ENCODE data around the gene RASSF7.

Gene RASSF7

GRCh38 chr11:565921-566509 lies 5.2 kb downstream of the RASSF7 start:
- in situ Hi-C loops (cut with MboI; ENCODE audit: low pct_unique_long_range_greater_than_20kb, low sequenced_read_pairs, unreplicated experiment), result no loop called here
- no peak for TF ChIP-seq CTCF (IDR thresholded peaks at IDR 0.05; ENCODE audit: extremely low read depth, insufficient read depth, missing control alignments)
- DNase-seq (ENCODE audit: low spot score), result no peak

DNA sequence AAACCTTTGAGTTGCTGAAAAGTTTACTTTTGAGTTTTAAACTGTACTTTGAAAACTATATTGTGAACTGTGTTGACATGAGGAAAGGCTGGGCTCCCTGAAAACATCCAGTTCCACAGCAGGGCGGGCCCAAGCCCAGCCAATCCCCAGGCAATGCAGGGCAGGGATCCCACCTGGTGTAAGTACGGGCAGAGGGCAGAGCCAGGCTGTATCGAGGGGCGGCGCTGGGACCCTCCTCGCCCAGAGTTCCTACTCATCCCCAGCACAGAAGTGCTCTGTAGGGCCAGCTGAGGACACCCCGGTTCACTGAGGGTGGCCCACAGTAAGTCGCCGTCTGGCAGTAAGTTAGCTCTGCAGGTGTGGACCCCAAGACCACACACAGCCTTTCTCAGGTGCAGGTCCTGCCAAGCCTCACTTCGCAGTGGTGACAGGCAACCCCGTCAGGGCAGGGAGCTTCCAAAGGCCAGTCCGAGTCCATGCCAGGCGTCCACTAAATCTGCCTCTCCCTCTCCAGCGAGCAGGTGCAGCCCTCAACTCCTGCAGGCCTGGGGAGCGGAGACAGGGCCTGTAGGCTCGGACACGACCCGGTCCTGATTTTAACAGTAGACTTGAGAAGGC lies 6.3 kb downstream of the RASSF7 start:
- no peak for TF ChIP-seq CTCF (IDR thresholded peaks at IDR 0.05; ENCODE audit: extremely low read depth, insufficient read depth, missing control alignments)
- no peak for DNase-seq (ENCODE audit: low spot score)
- in situ Hi-C loops (cut with MboI; ENCODE audit: low pct_unique_long_range_greater_than_20kb, low sequenced_read_pairs, unreplicated experiment), result no loop called here

GRCh38 chr11:567629-568292 lies 7.0 kb downstream of the RASSF7 start:
- DNase-seq (ENCODE audit: low spot score), result no peak
- TF ChIP-seq CTCF (IDR thresholded peaks at IDR 0.05; ENCODE audit: extremely low read depth, insufficient read depth, missing control alignments), result no peak
- in situ Hi-C loops (cut with MboI; ENCODE audit: low pct_unique_long_range_greater_than_20kb, low sequenced_read_pairs, unreplicated experiment), result no loop called here

DNA sequence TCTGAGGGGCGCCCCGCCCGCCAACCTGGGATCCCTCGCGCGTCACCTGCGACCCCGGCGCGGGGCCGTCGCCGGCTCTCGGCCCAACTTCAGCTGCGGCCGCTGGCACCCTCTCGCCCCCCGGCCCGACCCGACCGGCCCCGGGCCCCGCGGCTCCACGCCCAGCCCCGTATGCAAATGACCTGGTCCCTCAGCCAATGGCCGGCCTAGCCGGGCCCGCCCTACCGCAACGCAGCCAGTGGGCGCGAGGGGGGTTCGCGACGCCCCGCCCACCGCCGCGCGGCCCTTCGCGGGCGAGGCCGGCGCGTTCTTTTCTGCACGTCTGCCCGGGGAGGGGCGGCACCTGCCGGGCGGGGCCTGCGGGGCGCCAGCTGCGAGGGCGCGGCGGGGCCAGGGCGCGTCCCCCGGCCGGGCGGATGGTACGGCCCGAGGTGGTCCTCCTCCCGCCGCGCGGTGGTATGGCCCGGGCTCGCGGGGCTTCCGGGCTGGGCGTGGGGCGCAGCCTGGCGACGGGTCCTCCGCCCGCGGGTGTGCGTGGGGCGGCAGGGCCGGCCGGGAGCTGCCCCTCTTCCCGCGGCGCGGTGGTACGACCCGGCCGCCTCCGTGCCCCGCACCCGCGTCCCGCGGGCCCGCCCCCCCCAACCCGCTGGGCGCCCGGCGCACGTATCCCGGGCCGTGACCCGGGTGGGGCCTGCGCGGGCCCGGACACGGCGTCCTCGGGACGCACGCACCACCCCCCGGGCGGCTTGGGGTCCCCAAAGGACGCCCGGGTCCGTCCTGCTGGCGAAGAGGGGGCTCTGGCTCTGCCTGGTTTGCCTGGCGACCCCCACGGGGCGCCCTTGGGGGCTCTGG lies 7.8 kb downstream of the RASSF7 start:
- DNase-seq (ENCODE audit: low spot score), result peak; percentile 100
- no peak for TF ChIP-seq CTCF (IDR thresholded peaks at IDR 0.05; ENCODE audit: extremely low read depth, insufficient read depth, missing control alignments)
- in situ Hi-C loops (cut with MboI; ENCODE audit: low pct_unique_long_range_greater_than_20kb, low sequenced_read_pairs, unreplicated experiment), result no loop called here

- TF ChIP-seq CTCF (IDR thresholded peaks at IDR 0.05; ENCODE audit: extremely low read depth, insufficient read depth, missing control alignments), result no peak
- in situ Hi-C loops (cut with MboI; ENCODE audit: low pct_unique_long_range_greater_than_20kb, low sequenced_read_pairs, unreplicated experiment), result no loop called here
- no peak for DNase-seq (ENCODE audit: low spot score)
Observed at GRCh38 chr11:569158-569885, 8.6 kb downstream of the RASSF7 start.

- no peak for DNase-seq (ENCODE audit: low spot score)
- TF ChIP-seq CTCF (IDR thresholded peaks at IDR 0.05; ENCODE audit: extremely low read depth, insufficient read depth, missing control alignments), result no peak
- in situ Hi-C loops (cut with MboI; ENCODE audit: low pct_unique_long_range_greater_than_20kb, low sequenced_read_pairs, unreplicated experiment), result no loop called here
Observed at GRCh38 chr11:571802-572185, 11.0 kb downstream of the RASSF7 start.

Measured in GM13977 (cell line).